Colon (tissue), 2 donors: Measurements from ENCODE around the gene MBTD1.
"Not testable (repeated sequence)": the region's sequence is repeated elsewhere in the genome, so short reads cannot be mapped to it uniquely, and the experiment has no call there.

Experiments used
- FAIRE-seq: peaks from 2 replicates; lab custom pipeline; 2012; peaks lifted over from hg19 to GRCh38; lab: Jason Lieb, UNC
- donor health status: control.
- donor health status: control.

The MBTD1 gene

GRCh38 chr17:51259564-51260236, at the start of gene MBTD1:
Gene MBTD1 (minus strand): TSS chr17:51260049. CDS start chr17:51225161, 34,888 bp downstream.
- FAIRE-seq = no peak

GRCh38 chr17:51305182-51305581, 45.3 kb upstream of the MBTD1 start:
- no peak for FAIRE-seq

- FAIRE-seq = no peak
Observed at GRCh38 chr17:51299859-51300258, 40.0 kb upstream of the MBTD1 start.

- FAIRE-seq = no peak
Observed at GRCh38 chr17:51298508-51299371, 38.9 kb upstream of the MBTD1 start.

- not testable (repeated sequence) for FAIRE-seq
Observed at GRCh38 chr17:51294338-51294737, 34.5 kb upstream of the MBTD1 start.

GRCh38 chr17:51289696-51290111, 29.9 kb upstream of the MBTD1 start:
- no peak for FAIRE-seq

- no peak for FAIRE-seq
Observed at GRCh38 chr17:51287412-51287811, 27.6 kb upstream of the MBTD1 start.

GRCh38 chr17:51279183-51279582, 19.3 kb upstream of the MBTD1 start:
- no peak for FAIRE-seq

GRCh38 chr17:51275381-51275780, 15.5 kb upstream of the MBTD1 start:
- no peak for FAIRE-seq

GRCh38 chr17:51272812-51273211, 13.0 kb upstream of the MBTD1 start:
- no peak for FAIRE-seq

GRCh38 chr17:51270636-51271035, 10.8 kb upstream of the MBTD1 start:
- FAIRE-seq = no peak

GRCh38 chr17:51269991-51270390, 10.1 kb upstream of the MBTD1 start:
- no peak for FAIRE-seq

GRCh38 chr17:51264466-51264865, 4.6 kb upstream of the MBTD1 start:
- not testable (repeated sequence) for FAIRE-seq

GRCh38 chr17:51263006-51263405, 3.2 kb upstream of the MBTD1 start:
- no peak for FAIRE-seq

- FAIRE-seq = no peak
Observed at GRCh38 chr17:51261024-51261963, 1.4 kb upstream of the MBTD1 start.

GRCh38 chr17:51260237-51261023, 581 bp upstream of the MBTD1 start, which contains the start of gene UTP18:
Gene UTP18 (plus strand): TSS chr17:51260546. CDS start chr17:51260585, 39 bp downstream.
- no peak for FAIRE-seq

- FAIRE-seq = no peak
Observed at GRCh38 chr17:51258756-51259563, 889 bp downstream of the MBTD1 start.

GRCh38 chr17:51257150-51258081, 2.4 kb downstream of the MBTD1 start:
- no peak for FAIRE-seq

GRCh38 chr17:51256101-51256500, 3.7 kb downstream of the MBTD1 start:
- FAIRE-seq = no peak
